HG03175 (cell line): ENCODE results near the gene ERC1.
"Not testable (repeated sequence)": the region's sequence is repeated elsewhere in the genome, so short reads cannot be mapped to it uniquely, and the experiment has no call there.

Experiments used
- ATAC-seq: cut with Tn5 transposase; IDR thresholded peaks from one replicate; pipeline ENCODE4 v1.9.1; 2021; ENCODE audit warnings: mild to moderate bottlenecking, moderate library complexity; ENCODE audit not compliant: unreplicated experiment

The ERC1 gene

DNA sequence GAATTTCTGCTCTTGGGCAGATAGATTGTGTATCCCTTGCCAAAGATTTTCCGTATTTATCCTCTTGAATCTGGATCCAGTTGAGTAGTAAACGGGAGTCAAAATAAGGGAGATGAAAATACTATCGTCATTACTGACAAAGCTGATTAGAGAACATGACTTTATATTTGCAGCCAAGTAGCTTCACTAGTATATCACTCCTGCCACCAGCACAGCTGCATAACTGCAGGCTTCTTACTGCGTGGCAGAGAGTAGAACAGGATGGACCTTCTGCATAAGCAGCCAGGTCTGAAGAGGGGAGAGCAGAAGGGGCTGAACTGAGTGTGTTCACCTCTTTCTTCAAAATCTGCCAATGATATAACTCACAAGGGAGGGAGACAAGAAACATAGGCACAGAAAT lies 319.6 kb downstream of the ERC1 start:
- ATAC-seq, result no peak

DNA sequence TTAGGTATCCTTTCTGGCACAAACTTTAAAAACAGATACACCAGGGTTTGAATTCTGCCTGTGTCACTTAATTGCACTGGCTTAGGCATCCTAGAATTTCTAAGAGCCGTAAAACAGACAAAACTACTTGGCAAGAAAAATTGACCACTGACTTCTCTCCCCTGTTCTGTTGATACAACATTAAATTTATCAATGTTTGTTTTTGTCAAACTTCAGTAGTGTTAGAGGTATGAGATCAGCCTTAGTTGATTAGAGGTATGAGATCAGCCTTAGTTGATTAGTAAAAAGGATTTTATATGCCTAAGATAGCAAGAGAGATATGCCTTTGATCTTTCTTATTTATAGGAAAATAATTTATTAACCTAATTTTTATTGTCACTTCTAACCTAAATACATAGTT lies 320.1 kb downstream of the ERC1 start:
- ATAC-seq, result no peak

DNA sequence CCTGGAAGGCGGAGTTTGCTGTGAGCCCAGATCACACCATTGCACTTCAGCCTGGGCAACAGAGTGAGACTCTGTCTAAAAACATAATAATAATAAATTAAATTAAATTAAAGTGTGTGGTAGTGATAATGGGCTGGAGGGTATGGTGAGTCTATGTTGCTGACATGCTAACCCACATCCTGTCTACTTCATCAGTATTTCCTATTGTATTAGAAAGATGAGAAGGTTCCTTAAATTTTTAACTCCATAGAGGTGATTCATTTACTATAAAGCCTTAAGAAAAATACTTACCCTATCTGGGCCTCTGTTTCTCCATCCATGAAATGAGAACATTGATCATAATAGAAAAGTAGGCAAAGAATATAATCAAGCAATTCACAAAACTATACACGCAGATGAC lies 322.9 kb downstream of the ERC1 start:
- ATAC-seq, result no peak

DNA sequence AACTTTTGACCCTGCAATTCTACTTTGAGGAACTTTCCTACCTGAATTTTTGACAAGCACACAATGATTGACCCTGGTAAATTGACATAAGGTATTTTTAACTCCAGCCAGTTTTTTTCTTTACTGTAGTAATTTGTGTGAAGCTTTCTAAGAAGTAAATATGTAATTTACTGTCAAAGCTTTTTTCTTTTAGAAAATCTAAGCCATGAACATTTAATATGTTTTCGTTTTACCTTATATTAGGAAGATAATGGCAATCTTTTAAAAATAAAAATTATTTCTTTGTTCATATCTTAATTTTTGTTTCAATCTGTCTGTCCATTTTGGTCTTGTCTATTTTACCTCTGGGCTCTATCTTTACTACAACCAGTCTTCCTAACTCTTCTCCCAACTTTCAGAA lies 323.5 kb downstream of the ERC1 start:
- no peak for ATAC-seq

DNA sequence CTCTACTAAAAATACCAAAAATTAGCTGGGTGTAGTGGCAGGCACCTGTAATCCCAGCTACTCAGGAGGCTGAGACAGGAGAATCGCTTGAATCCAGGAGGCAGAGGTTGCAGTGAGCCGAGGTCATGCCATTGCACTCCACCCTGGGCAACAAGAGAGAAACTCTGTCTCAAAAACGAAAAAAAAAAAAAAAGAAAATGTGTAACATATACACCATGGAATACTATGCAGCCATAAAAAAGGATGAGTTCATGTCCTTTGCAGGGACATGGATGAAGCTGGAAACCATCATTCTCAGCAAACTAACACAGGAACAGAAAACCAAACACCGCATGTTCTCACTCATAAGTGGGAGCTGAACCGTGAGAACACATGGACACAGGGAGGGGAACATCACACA lies 326.0 kb downstream of the ERC1 start:
- not testable (repeated sequence) for ATAC-seq

DNA sequence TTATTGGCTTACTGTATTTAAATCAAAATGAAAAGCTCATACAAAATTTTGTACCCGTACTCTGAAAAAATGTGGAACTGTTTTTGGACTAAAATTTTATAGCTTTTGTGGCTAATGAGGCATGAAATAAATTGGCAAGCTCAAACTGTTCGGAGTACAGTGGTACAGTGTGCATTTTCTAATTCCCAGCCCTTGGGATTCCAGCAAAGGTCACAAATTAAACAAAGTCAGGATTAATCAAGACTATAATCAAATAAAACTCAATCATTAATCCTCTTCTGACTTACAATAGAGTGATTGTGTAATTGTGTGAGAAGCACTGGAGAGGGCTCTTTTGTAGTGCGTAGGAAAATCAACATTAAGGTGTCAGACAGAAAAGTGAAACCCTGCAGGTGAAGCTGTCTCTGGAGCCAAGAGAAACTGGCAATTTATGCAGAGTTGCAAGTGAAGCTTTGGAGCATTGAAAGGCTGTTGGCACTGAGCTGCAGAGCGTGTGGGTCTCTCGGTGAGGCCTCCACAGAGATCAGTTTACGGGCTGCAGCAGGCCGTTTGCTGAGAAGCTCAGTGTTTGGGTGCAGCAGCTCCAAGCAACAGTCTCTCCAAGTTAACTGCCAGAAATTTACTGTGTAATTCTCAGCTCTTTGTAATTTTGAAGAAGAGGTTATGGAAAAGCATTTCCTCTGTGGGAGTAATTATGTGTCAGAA lies 327.5 kb downstream of the ERC1 start:
- ATAC-seq, result no peak

DNA sequence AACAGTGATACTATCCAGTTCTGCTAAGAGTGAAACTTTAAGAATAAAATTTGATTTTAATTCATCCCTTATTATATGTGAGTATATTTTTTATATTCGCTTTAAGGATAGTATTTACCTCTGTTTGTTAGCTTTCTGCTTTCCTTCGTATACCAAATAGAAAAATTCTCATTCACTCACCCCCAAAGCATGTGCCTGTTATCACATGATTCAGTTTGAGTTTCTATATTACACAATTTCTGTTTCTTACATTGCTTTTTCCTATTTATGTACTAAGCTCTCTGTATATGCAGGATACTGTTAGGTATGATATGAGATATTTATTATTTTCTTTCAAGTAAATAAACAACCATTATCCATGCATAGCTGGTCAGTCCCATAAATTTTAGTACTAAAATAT lies 328.2 kb downstream of the ERC1 start:
- no peak for ATAC-seq

DNA sequence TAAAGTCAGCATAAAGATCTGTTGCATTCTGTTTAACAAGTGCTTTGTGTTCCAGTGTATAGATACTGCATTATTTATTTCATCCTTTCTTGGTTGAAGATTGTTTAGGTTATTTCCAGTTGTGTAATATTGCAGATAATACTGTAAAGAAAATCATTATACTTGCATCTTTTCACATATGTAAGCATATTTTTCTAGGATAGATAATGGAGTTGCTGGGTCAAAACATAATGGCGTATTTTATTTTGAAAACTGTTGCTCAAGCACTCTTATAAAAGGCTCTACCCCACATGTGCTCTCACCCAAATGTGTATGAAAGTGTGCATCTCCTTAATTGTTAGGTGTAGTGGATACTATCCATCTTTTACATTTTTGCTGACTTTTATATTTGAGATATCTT lies 329.0 kb downstream of the ERC1 start:
- no peak for ATAC-seq

DNA sequence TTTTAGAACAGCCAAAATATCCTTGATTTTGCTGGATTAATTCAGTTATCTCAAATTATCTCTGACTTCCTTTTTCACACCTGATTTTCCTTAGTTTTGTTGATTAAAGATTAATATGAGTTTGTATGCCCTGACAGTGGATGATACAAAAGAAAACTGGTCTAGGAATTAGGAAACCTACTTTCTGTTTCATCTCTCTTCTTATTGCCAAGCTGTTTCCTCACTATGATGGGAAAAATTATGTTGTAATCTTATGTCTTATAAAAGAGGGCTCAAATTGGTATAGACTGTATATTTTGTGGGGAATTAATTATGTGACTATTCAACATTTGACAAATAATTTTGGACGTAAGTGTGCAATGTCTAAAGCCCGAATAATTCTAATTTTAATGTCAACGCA lies 331.8 kb downstream of the ERC1 start:
- ATAC-seq, result no peak

DNA sequence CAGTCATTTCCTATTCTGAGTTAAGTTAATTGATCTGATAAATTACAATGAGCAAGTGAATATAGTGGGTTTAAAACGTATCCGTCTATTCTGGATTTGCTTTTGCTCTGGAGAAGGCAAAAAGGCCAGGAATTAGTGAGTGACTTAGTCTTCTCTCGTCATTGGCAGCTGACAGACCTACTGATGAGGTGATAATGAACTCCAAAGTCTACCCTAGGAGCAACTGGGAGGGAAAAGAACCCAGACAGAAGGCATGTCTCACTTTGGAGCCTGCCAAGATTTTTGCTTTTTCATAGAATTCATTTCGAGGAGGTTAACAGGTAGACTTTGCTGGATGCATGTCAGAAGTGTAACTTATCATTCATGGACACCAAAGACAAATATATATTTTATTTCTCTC lies 333.1 kb downstream of the ERC1 start:
- no peak for ATAC-seq

DNA sequence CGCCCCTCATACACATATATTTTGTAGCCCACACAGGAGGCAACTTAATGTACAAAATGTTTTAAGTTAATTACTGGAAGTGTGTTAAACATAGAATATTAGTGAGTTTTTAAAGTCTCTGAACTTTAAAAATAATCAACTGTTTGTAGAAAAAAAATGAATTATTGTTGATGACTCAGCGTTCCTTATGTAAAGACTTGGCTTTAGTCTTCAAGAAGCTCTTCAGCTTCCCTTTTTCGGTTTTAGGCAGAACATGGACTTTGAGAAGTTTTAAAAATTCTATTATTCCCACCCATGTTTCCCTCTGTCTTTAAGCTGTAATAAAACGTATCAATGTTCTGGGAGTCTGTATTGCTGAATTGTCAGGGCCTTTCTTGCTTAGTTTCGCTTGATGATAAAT lies 333.9 kb downstream of the ERC1 start:
- no peak for ATAC-seq

DNA sequence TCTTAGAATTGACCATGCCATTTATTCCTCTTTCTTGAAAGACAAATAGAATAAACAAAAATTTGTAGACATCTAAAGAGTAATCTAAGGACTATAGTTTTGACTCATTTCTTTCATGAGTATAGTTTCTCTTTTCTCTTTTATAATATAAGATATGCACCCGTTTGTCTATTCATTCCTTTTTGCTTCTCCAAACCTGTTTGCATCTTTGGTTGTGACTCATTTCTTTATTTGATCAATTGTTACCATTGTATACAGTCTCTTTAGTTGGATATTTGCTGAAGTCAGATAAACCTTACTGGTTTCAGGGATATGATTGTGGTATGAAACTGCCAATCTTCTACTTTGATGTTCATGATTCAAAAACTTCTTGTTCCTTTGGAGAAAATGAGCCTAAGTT lies 334.6 kb downstream of the ERC1 start:
- no peak for ATAC-seq

DNA sequence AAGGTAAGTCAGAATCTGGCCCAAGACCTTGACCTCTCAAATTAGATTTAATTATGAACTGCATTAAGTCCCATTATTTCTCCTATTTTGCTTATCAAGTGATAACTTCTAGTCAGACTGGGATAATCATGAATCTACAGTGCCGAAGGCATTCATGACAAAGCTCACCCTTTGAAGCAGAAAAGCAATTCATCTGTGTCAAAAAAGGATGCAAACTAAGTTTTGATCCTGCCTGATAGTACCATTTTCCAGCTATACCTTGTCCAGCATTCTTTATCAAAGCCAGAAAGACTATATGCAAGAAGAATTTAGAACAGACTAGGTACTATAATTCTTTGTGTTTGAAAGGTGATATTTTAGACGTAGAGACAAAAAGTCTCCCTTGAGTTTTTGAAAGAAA lies 335.2 kb downstream of the ERC1 start:
- ATAC-seq, result no peak

DNA sequence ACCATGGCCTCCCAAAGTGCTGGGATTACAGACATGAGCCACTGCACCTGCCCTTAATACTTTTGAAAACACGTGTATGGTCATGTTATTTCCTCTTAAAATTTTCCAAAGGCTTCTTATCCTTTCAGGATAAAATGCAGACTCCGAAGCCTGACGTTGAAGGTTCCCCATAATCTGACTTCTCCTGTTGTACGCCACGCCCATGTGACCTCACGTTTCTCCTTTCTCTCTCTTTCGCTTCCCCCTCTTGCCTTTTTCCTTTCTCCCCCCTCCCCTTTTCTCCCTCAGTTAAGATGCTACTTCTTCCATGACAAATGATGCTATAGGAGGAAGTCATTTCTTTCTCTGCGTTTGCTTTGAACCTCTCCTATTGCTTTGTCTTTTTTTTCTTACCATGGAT lies 337.4 kb downstream of the ERC1 start:
- no peak for ATAC-seq

DNA sequence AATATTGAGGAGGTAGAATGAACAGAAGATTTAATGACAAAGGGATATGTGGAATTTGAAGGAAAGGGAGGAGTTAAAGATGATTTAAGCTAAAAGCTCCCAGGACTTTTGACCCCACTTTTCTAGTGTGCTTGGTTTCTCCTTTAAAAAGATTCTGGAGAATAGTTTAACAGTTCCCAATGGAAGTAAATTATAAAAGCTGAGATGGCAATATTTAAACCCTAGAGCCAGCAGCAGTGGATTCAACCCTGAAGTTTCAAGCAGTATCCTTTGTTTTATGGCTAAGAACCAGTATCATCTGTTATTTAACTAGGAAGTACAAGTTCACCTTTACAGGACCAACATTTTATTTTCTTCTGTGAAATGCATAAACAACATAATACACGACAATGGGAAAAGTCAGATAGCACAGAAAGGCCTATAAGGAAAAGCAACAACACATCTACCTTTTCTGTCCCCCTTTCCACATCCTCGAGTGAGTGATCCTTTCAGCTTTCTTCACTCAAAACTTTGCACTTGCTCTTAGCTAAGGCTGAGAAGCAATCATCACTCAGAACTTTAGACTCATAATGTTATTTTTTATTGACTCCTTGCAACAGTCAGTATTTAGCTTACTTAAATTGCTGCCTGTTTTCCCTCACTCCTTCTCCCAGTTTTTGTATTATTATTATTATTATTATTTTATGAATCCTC lies 338.9 kb downstream of the ERC1 start:
- no peak for ATAC-seq

DNA sequence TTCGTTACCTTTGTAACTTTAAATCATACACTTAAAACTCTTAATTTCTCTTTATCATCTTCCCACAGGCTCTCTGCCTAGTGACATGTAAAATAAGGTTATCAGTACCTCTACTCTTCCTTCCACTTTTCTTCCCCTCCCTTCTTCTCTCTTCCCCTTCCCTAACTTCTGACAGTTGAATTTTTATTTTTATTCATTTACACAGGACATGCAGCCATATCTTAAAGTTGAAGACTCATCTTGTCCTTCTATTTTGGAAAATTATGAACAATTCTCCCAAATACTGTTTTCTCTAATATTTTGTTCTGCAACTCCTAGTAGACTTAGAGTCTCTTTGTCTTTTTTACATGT lies 339.4 kb downstream of the ERC1 start:
- no peak for ATAC-seq

DNA sequence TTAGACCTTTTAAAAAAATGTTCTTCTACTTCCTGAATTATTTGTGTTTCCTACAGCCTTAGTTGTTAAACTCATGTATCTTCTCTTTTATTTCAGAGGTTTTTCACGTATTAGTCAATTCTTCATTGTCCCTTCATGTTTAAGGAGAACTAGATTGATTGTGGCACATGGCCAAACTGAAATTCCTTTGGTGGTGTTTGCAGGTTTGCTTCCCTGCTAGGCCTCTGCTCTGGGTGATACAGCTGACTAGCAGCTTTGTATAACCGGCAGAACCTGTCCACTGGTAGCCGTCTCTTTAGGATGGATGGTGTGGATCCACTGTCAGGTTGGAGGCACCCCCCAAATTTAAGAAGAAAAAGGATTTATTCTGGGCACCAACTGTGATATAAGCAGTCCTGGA lies 341.3 kb downstream of the ERC1 start:
- ATAC-seq, result no peak

DNA sequence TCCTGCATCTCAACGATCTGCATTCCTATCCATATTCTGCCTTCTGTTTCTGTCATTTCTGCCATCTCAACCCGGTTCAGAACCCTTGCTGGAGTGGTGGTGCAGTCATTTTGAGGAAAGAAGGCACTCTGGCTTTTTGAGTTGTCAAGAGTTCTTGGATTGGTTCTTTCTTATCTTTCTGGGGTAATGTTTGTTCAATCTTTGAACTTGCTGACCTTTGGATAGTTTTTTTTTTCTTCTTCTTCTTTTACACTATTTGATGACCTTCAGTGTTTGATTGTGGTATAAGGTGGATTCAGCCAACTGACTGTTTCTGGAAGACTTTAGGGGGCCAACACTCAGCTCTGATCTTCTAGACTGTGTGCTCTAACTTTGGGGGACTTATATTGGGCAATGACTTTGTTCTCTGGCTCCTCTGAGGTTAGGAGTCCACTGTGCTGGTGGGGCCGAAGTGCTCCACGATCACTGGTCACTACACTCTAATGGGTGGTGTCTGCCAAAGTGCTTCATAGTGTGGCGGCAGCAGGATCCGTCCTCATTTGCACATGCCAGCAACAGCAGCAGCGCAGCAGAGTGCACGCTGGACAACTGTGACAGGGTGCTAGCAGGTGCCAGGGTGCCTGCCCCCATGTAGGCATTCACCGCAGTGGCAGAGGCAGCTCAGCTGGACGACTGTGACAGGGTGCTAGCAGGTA lies 347.6 kb downstream of the ERC1 start:
- no peak for ATAC-seq

DNA sequence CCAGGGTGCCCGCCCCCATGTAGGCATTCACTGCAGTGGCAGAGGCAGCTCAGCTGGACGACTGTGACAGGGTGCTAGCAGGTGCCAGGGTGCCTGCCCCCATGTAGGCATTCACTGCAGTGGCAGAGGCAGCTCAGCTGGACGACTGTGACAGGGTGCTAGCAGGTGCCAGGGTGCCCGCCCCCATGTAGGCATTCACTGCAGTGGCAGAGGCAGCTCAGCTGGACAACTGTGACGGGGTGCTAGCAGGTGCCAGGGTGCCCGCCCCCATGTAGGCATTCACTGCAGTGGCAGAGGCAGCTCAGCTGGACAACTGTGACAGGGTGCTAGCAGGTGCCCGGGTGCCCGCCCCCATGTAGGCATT lies 348.1 kb downstream of the ERC1 start:
- ATAC-seq, result not testable (repeated sequence)

DNA sequence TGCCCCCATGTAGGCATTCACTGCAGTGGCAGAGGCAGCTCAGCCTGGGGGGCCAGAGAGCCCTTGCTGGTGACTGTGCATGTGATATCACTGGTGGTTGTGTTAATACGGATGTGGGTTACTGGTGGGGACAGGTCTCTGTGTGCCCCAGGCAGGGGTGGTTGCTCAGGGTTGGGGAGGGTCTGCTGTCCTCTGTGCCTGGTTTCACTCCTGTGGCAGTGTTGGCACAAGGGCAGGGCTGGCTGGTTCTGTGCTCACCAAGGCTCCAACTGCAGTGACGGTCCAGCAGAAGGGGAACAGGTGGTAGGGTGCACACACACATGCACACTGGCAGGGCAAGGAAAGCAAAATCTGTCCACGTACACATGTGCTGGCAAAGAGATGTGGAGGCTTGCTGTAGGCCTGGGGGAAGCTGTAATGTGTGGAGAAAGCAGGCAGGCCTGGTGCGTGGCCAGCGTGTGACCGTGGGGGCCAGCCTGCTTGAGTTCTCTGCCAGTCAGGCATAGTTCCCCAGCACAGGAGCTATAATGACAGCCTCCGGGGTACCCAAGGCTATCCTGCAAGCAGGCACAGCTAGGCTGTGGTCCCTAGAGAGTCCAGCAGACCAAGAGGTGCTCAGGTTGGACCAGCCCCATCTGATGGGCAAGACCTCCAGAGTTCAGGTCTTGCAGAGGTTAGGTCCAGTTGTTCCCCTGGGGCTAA lies 348.7 kb downstream of the ERC1 start:
- ATAC-seq, result no peak

DNA sequence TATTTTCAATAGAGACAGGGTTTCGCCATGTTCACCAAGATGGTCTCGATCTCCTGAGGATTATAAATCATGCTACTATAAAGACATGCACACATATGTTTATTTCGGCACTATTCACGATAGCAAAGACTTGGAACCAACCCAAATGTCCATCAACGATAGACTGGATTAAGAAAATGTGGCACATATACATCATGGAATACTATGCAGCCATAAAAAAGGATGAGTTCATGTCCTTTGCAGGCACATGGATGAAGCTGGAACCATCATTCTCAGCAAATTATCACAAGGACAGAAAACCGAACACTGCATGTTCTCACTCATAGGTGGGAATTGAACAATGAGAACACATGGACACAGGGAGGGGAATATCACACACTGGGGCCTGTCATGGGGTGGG lies 350.2 kb downstream of the ERC1 start:
- not testable (repeated sequence) for ATAC-seq

DNA sequence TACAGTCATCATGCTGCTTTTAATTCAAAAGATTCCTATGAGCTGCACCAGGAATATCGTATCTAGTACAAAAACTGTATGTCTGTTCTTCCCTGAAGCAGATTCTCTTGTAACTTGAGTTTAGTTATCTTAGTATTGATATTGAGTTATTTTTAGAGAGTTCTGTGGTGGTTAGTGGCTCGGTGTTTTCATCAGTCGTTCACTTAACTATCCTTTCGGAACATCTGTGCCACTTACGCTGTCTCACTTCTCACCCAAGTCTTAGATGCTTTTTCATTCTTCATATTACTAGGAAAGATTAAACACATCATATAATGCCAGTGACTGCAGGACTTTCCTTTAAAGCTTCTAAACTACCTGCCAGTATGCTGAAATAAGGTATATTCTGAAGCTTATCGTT lies 352.4 kb downstream of the ERC1 start:
- ATAC-seq, result no peak
